Liver (tissue), 9 donors: Measurements from ENCODE around the gene HOXB9. TPM values are rescaled to one million over a fixed set of nuclear protein-coding genes. Genes with fewer than 3 reads are reported as not detected.

Experiments used
- DNase-seq: peaks from one replicate; pipeline ENCODE4 v3.0.0-alpha.2; 2017; ENCODE audit warnings: low spot score
- H3K27ac ChIP-seq, 2 donors: one replicate each; pipeline ENCODE4 v1.7.0; 2013; ENCODE audit warnings: inconsistent platforms in 2 of 2, low read length in 2 of 2, control low read depth in 1 of 2, low read depth in 1 of 2, mild to moderate bottlenecking in 1 of 2
- H3K27me3 ChIP-seq, 4 donors: one replicate each; pipeline versions ENCODE4 v1.6.1 to v1.7.0; 2013; ENCODE audit warnings: low read length in 3 of 4, inconsistent platforms in 1 of 4, mild to moderate bottlenecking in 1 of 4, moderate library complexity in 1 of 4; ENCODE audit not compliant: control insufficient read depth in 4 of 4, insufficient read depth in 4 of 4
- H3K36me3 ChIP-seq, 4 donors: one replicate each; pipeline versions ENCODE4 v1.6.1 to v1.7.0; 2013; ENCODE audit warnings: low read length in 3 of 4, mild to moderate bottlenecking in 3 of 4, low read depth in 1 of 4, moderate library complexity in 1 of 4; ENCODE audit not compliant: control insufficient read depth in 4 of 4, insufficient read depth in 3 of 4
- H3K4me1 ChIP-seq, 4 donors: one replicate each; pipeline versions ENCODE4 v1.6.1 to v1.7.0; 2013; ENCODE audit warnings: low read length in 3 of 4, mild to moderate bottlenecking in 3 of 4, moderate library complexity in 1 of 4; ENCODE audit not compliant: control insufficient read depth in 4 of 4, insufficient read depth in 4 of 4
- H3K4me3 ChIP-seq, 3 donors: one replicate each; pipeline versions ENCODE4 v1.6.1 to v1.7.0; 2013; ENCODE audit warnings: low read length in 3 of 3, control low read depth in 1 of 3, low read depth in 1 of 3, mild to moderate bottlenecking in 1 of 3
- H3K9ac ChIP-seq, 2 donors: one replicate each; pipeline ENCODE4 v1.7.0; 2013; ENCODE audit warnings: low read length in 2 of 2, mild to moderate bottlenecking in 2 of 2, moderate library complexity in 2 of 2, control low read depth in 1 of 2, low read depth in 1 of 2
- H3K9me3 ChIP-seq, 4 donors: one replicate each; pipeline versions ENCODE4 v1.6.1 to v1.7.0; 2013; ENCODE audit warnings: low read length in 3 of 4; ENCODE audit not compliant: control insufficient read depth in 4 of 4
- EGR1 ChIP-seq, 2 donors: IDR thresholded peaks; 2 replicates each; pipeline ENCODE4 v1.6.1; 2016 to 2018; ENCODE audit warnings: antibody characterized with exemption in 2 of 2, low read depth in 2 of 2
- FOXA2 ChIP-seq: IDR thresholded peaks from 2 replicates; pipeline ENCODE4 v1.6.1; 2016; ENCODE audit warnings: antibody characterized with exemption
- GABPA ChIP-seq, 2 donors: IDR thresholded peaks in 1 of 2; conservative IDR thresholded peaks in 1 of 2; 2 replicates each; pipeline ENCODE4 v1.6.1; 2016; ENCODE audit warnings: antibody characterized with exemption in 2 of 2, mild to moderate bottlenecking in 1 of 2, moderate library complexity in 1 of 2
- HNF4A ChIP-seq, 2 donors: conservative IDR thresholded peaks; 2 replicates each; pipeline ENCODE4 v1.6.1; 2016; ENCODE audit warnings: antibody characterized with exemption in 2 of 2, mild to moderate bottlenecking in 2 of 2
- HNF4G ChIP-seq: IDR thresholded peaks from 2 replicates; pipeline ENCODE4 v1.6.1; 2016; ENCODE audit warnings: antibody characterized with exemption
- JUND ChIP-seq, 2 donors: IDR thresholded peaks; 2 replicates each; pipeline ENCODE4 v1.6.1; 2016; ENCODE audit warnings: antibody characterized with exemption in 2 of 2
- NR2F2 ChIP-seq: IDR thresholded peaks from 2 replicates; pipeline ENCODE4 v1.6.1; 2016; ENCODE audit warnings: antibody characterized with exemption
- RAD21 ChIP-seq, 2 donors: IDR thresholded peaks; 2 replicates each; pipeline ENCODE4 v1.6.1; 2016; ENCODE audit warnings: antibody characterized with exemption in 2 of 2, mild to moderate bottlenecking in 2 of 2
- RXRA ChIP-seq, 2 donors: IDR thresholded peaks; 2 replicates each; pipeline ENCODE4 v1.6.1; 2017 to 2018; ENCODE audit warnings: antibody characterized with exemption in 2 of 2, mild to moderate bottlenecking in 1 of 2
- SP1 ChIP-seq: IDR thresholded peaks from 2 replicates; pipeline ENCODE4 v1.6.1; 2018; ENCODE audit warnings: antibody characterized with exemption, mild to moderate bottlenecking
- TAF1 ChIP-seq: conservative IDR thresholded peaks from 2 replicates; pipeline ENCODE4 v1.6.1; 2016; ENCODE audit warnings: antibody characterized with exemption, mild to moderate bottlenecking
- YY1 ChIP-seq: IDR thresholded peaks from 2 replicates; pipeline ENCODE4 v1.6.1; 2016; ENCODE audit warnings: antibody characterized with exemption, mild to moderate bottlenecking
- WGBS: extraction: QIAGEN DNeasy Blood & Tissue Kit; methylation state at CpG from one replicate; pipeline ENCODE4 v1.1.7; 2013; 5-methylcytosine and 5-hydroxymethylcytosine counted together
- polyA plus RNA-seq, 2 donors: library from polyadenylated mRNA; stranded (reverse) in 1 of 2; unstranded in 1 of 2; fragments of 200-250 nt in 1 of 2; fragments of >200 nt in 1 of 2; fragmentation: Nextera tagmentation in 1 of 2; extraction: Ambion mirVana in 1 of 2; gene quantifications; one replicate each; pipeline versions ENCODE4 v1.2.1 to v1.2.3, GENCODE V29; 2013 to 2015
- total RNA-seq, 2 donors: library from RNA; depleted of rRNA; stranded (reverse); fragments of >200 nt; gene quantifications; one replicate each; pipeline ENCODE4 v1.2.3, GENCODE V29; 2014
- TF ChIP-seq, protein P1 (sequence below): IDR thresholded peaks from 2 replicates; pipeline ENCODE4 v1.6.1; 2016; ENCODE audit warnings: antibody characterized with exemption
- TF ChIP-seq, protein P2 (sequence below): IDR thresholded peaks from 2 replicates; pipeline ENCODE4 v1.6.1; 2016; ENCODE audit warnings: antibody characterized with exemption
- TF ChIP-seq, protein P3 (sequence below): IDR thresholded peaks from 2 replicates; pipeline ENCODE4 v1.6.1; 2016; ENCODE audit warnings: antibody characterized with exemption
- TF ChIP-seq, protein P4 (sequence below): fragments of 150-350 bp; IDR thresholded peaks from 2 replicates; pipeline ENCODE4 v1.5.1; 2017; ENCODE audit warnings: improper control_type of control experiment, low read depth, low read length; ENCODE audit not compliant: missing input control
- TF ChIP-seq, protein P5 (sequence below): IDR thresholded peaks from 2 replicates; pipeline ENCODE4 v1.6.1; 2016; ENCODE audit warnings: antibody characterized with exemption, mild to moderate bottlenecking
- donor health status: healthy.
- donor health status: healthy.
- donor health status: healthy.
- donor health status: healthy.
- donor health status: healthy.

Gene HOXB9
- total and polyA plus RNA-seq, 4 donors, result not detected

DNA sequence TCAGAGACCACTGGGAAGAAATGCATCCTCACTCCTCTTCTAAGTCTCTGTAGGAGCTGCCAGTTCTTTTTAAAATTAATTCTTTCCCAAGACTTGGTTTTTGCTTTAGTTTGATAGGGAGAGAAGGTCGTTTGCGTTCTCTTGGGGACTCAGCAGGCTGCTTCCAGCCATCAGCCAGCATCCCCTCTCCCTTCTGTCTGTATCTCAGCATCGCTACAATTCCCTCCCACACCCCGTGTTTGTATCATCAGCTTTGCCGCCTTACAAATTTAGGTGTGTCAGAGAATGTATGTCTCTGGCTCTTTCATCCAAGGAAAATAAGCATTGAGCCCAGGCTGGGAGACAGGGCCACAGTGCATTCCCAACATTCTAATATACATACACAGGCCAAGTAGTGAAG, 26.8 kb downstream of the HOXB9 start:
- 50% methylated on average over 5 of the region's 5 CpGs for WGBS
- Histone ChIP-seq H3K36me3 (no peaks in the 10 kb centered on the region), H3K9ac (no peak overlapping the region), H3K4me1 (peaks cover 0 to 22% (median 4%) of the 10 kb centered on the region in 4 donors), H3K27ac (no peak overlapping the region), H3K27me3 (peaks cover 1 to 44% (median 11%) of the 10 kb centered on the region in 4 donors), H3K9me3 (no peaks in the 10 kb centered on the region), H3K4me3 (no peak overlapping the region)
- TF ChIP-seq GABPA (IDR thresholded peaks at IDR 0.05 in 1 of 2, conservative IDR thresholded peaks at IDR 0.05 in 1 of 2), result no peak
- TF ChIP-seq, protein P1, sequence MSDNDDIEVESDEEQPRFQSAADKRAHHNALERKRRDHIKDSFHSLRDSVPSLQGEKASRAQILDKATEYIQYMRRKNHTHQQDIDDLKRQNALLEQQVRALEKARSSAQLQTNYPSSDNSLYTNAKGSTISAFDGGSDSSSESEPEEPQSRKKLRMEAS, result no peak
- no peak for TF ChIP-seq NR2F2
- TF ChIP-seq HNF4A (conservative IDR thresholded peaks at IDR 0.05), result no peak
- TF ChIP-seq JUND (IDR thresholded peaks at IDR 0.05), result no peak
- DNase-seq, result no peak

DNA sequence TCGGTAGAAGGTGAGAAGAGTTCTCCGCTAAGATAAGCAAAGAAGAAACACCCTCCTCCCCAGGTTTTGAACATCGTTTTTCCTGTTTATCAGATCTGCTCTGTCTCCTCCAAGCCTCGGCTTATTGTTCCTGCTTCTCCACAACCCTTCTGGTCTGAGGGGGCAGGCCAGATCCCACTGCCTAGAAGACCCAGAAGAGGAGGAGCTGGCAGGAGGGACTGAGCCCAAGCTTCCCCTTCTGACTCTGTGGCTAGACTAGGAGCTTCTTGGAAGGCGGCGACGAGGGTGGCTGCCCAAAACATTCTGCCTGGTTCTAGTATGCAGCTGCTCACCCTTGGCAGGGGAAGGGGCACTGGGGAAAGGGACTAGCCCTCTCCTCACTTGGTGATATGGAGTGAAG, 27.4 kb downstream of the HOXB9 start:
- Histone ChIP-seq H3K27me3 (peaks cover 4 to 38% (median 12%) of the 10 kb centered on the region in 4 donors), H3K9me3 (no peaks in the 10 kb centered on the region), H3K9ac (no peak overlapping the region), H3K27ac (no peak overlapping the region), H3K4me1 (peaks cover 0 to 25% (median 4%) of the 10 kb centered on the region in 4 donors), H3K36me3 (no peaks in the 10 kb centered on the region), H3K4me3 (no peak overlapping the region)
- WGBS, result 27% methylated on average over 7 of the region's 7 CpGs
- DNase-seq, result no peak
- TF ChIP-seq, protein P2, sequence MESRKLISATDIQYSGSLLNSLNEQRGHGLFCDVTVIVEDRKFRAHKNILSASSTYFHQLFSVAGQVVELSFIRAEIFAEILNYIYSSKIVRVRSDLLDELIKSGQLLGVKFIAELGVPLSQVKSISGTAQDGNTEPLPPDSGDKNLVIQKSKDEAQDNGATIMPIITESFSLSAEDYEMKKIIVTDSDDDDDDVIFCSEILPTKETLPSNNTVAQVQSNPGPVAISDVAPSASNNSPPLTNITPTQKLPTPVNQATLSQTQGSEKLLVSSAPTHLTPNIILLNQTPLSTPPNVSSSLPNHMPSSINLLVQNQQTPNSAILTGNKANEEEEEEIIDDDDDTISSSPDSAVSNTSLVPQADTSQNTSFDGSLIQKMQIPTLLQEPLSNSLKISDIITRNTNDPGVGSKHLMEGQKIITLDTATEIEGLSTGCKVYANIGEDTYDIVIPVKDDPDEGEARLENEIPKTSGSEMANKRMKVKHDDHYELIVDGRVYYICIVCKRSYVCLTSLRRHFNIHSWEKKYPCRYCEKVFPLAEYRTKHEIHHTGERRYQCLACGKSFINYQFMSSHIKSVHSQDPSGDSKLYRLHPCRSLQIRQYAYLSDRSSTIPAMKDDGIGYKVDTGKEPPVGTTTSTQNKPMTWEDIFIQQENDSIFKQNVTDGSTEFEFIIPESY, result no peak
- TF ChIP-seq SP1 (no peak), YY1 (no peak), NR2F2 (no peak), JUND (IDR thresholded peaks at IDR 0.05) (no peak), HNF4A (conservative IDR thresholded peaks at IDR 0.05) (no peak), HNF4G (no peak), FOXA2 (no peak), TAF1 (no peak), RAD21 (IDR thresholded peaks at IDR 0.05) (no peak), RXRA (IDR thresholded peaks at IDR 0.05) (no peak), EGR1 (IDR thresholded peaks at IDR 0.05; ENCODE audit: low read depth in 2 of 2) (no peak)
- TF ChIP-seq, protein P3, sequence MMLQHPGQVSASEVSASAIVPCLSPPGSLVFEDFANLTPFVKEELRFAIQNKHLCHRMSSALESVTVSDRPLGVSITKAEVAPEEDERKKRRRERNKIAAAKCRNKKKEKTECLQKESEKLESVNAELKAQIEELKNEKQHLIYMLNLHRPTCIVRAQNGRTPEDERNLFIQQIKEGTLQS, result no peak
- TF ChIP-seq, protein P4, sequence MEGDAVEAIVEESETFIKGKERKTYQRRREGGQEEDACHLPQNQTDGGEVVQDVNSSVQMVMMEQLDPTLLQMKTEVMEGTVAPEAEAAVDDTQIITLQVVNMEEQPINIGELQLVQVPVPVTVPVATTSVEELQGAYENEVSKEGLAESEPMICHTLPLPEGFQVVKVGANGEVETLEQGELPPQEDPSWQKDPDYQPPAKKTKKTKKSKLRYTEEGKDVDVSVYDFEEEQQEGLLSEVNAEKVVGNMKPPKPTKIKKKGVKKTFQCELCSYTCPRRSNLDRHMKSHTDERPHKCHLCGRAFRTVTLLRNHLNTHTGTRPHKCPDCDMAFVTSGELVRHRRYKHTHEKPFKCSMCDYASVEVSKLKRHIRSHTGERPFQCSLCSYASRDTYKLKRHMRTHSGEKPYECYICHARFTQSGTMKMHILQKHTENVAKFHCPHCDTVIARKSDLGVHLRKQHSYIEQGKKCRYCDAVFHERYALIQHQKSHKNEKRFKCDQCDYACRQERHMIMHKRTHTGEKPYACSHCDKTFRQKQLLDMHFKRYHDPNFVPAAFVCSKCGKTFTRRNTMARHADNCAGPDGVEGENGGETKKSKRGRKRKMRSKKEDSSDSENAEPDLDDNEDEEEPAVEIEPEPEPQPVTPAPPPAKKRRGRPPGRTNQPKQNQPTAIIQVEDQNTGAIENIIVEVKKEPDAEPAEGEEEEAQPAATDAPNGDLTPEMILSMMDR, result no peak
- TF ChIP-seq, protein P5, sequence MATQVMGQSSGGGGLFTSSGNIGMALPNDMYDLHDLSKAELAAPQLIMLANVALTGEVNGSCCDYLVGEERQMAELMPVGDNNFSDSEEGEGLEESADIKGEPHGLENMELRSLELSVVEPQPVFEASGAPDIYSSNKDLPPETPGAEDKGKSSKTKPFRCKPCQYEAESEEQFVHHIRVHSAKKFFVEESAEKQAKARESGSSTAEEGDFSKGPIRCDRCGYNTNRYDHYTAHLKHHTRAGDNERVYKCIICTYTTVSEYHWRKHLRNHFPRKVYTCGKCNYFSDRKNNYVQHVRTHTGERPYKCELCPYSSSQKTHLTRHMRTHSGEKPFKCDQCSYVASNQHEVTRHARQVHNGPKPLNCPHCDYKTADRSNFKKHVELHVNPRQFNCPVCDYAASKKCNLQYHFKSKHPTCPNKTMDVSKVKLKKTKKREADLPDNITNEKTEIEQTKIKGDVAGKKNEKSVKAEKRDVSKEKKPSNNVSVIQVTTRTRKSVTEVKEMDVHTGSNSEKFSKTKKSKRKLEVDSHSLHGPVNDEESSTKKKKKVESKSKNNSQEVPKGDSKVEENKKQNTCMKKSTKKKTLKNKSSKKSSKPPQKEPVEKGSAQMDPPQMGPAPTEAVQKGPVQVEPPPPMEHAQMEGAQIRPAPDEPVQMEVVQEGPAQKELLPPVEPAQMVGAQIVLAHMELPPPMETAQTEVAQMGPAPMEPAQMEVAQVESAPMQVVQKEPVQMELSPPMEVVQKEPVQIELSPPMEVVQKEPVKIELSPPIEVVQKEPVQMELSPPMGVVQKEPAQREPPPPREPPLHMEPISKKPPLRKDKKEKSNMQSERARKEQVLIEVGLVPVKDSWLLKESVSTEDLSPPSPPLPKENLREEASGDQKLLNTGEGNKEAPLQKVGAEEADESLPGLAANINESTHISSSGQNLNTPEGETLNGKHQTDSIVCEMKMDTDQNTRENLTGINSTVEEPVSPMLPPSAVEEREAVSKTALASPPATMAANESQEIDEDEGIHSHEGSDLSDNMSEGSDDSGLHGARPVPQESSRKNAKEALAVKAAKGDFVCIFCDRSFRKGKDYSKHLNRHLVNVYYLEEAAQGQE, result no peak
- TF ChIP-seq, protein P1, result no peak
